Hematopoietic multipotent progenitor cell treated with erythropoietin and hydrocortisone succinate and interleukin-3 and kit ligand, for 6 days (in vitro differentiated cells): ENCODE results near the gene IL18.
"Not testable (repeated sequence)": the region's sequence is repeated elsewhere in the genome, so short reads cannot be mapped to it uniquely, and the experiment has no call there.

Experiments used
- DNase-seq: peaks from one replicate; pipeline ENCODE4 v3.0.0-alpha.2; 2015

Gene IL18

DNA sequence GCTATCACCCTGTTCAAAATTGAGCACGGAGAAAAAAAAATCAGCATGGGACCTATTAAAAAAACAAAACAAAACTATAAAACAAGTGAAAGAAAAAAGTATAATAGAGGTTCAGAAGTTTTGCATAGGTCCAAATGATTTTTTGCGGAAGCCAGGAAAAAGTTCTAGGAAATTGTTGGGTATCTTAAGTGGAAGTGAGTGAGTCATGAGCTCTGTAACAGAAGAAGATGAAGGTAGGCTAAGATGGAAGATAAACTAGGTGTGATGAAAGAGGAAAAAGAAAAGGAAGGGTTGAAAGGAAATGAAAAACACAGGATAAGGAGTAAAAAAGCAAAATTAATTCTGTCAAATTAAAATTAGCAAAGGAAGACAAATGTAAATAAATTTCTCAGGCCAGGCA is 49.4 kb downstream of the IL18 start:
- DNase-seq = no peak

DNA sequence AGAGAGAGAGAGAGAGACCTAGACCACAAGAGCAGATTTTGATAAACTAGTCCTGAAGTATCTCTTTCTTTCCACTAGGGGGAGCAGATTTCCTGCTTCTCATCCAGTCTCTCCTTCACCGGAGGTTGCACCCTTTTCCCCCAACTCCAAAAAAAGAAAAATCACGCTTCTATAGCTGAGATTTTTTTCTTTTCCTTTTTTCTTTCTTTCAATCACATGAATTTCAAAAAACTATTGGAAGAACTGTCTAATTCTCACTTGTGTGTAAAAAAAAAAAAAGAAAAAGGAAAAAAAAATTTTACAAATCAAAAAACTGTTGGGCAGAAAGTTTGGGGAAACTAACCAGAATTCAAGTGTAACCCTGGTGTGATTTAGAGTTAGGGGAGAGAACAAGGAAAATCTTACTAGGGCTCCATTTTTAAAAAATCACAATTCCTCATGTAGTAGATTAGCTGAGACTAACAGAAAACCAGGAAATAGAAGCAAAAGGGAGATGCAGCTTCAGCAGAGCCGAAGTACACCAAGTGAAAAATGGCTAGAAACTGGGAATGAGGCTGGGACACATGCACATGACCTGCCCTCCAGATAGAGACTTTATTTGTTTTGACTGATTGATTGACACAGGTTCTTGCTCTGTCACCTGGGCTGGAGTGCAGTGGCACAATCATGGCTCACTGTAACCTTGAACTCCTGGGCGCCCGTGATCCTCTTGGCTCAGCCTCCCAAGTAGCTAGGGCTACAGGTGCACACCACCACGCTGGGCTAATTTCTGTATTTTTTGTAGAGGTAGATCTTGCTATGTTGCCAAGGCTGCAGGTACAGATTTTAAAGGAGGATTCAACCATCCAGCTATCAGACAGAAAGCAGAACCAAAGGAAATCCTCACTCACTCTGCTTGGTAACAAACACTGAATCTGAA is 50.1 kb downstream of the IL18 start:
- peak; percentile 83 for DNase-seq

DNA sequence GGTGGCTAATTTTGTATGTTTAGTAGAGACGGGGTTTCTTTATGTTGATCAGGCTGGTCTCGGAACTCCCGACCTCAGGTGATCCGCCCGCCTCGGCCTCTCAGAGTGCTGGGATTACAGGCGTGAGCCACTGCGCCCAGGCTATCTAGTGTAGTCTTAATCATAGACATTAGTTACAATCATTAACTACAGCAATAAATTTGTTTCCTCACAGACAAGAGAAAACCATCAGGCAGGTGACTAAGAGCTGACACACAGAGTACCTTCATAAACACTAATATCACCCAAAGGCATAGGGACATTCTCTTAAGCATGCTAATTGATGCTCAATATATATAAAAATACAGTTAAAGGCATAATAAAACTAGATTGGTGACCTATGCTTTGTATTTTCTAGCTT is 57.8 kb downstream of the IL18 start:
- DNase-seq = no peak

DNA sequence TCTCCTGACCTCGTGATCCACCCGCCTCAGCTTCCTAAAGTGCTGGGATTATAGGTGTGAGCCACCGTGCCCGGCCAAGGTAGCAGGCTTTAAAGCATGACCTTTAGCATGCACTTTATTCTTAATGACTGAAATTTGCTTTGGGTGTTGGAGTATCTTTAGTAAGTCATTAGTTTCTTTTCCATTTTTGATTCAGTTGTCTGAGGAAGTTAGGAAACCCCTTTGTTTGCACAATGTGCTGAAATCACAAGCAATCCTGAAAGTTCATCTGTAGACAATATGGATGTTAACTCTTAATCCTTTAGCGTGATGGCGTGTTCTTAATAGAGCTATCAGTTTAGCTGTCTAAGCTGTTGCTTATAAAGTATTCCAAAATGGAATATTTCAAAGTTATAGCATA is 60.4 kb downstream of the IL18 start:
- no peak for DNase-seq

DNA sequence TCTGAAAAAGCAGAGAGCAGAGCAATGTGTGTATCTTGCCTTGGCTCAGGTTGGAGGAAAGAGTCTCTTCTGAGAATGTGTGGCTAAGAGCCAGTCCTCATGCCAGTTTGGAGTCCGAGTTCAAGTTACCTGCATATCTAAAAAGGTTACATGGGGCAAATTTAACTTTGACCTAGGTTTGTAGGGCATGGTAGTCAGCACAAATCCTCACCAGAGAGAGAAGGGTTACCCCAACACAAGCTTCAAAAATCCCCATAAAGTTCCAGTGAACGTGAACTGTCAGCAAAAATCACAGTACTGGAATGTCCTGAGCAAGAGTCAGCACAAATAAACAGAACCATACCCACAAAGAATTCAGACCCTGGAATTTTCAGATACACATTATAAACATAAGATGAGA is 63.4 kb downstream of the IL18 start:
- DNase-seq = no peak

DNA sequence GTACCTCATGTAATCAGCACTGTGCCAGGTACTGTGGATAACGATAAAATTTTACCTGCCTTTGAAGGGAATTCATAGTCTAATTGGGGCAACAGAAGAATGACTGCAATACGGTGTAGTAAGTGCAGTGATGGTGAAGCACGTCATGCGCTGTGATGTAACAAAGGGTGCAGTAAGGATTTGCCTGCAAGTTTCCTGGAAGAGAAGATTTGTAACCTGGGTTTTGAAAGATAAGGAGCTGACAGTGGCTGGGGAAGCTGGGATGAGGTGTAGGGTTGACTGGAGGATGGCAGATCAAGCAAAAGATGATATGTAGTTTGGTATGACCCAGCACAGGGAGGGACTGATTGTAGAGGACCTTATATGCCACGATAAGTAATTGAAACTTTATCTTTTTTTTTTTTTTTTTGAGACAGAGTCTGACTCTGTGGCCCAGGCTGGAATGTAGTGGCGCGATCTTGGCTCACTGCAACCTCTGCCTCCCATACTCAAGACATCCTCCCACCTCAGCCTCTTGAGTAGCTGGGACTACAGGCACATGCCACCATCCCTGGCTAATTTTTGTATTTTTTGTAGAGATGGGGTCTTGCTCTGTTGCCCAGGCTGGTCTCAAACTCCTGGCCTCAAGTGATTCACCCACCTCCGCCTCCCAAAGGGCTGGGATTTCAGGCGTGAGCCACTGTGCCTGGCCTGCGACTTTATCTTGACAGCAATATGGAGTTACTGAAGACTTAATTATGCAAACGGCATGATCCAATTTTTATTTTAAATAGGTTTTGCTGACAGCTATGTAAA is 66.0 kb downstream of the IL18 start:
- DNase-seq = no peak

DNA sequence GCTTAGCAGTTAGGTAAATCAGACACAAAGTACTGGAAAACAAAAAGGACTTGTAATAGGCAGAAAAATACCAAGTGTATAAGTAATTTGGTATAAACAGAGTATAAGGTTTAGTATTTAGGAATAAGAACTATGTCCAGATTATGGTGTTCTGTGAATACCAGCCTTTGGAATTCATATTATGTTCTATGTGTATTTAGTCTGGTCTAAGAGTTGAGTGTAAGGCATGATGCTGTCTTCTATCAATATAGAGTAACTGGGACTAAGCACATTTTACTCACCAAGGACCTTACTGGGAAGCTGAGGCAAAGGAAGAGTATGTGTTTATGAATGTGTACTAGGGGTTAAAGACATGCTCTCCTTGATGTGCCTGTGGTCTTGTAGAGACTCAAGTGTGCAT is 67.7 kb downstream of the IL18 start:
- no peak for DNase-seq

DNA sequence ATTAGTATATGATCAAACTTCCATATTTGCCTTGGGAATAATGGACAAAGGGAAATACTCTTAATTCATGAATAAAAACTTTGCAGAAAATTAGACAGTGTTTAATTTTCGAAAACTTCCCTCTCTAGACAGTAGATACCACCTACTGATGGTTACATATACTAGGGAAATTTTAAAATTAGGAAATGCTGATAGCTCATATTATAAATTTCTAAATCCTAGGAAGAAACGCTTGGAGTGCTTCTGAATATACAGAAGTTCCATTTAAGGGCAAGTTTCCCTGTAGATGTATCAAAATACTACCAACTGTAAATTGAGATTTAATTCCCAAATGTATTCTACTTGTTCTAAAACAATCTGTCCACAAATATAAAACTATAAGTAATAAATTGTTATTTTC is 68.6 kb downstream of the IL18 start:
- DNase-seq = not testable (repeated sequence)
